NCI-H82 treated with DMSO at 0.1 percent for 48 hours (cell line): Measurements from ENCODE around the gene LITAF.
"Not testable (repeated sequence)": the region's sequence is repeated elsewhere in the genome, so short reads cannot be mapped to it uniquely, and the experiment has no call there.

Experiments
- DNase-seq: peaks from one replicate; lab custom pipeline; 2025; ENCODE audit not compliant: unreplicated experiment; lab: John Stamatoyannopoulos, UW

The LITAF gene

DNA sequence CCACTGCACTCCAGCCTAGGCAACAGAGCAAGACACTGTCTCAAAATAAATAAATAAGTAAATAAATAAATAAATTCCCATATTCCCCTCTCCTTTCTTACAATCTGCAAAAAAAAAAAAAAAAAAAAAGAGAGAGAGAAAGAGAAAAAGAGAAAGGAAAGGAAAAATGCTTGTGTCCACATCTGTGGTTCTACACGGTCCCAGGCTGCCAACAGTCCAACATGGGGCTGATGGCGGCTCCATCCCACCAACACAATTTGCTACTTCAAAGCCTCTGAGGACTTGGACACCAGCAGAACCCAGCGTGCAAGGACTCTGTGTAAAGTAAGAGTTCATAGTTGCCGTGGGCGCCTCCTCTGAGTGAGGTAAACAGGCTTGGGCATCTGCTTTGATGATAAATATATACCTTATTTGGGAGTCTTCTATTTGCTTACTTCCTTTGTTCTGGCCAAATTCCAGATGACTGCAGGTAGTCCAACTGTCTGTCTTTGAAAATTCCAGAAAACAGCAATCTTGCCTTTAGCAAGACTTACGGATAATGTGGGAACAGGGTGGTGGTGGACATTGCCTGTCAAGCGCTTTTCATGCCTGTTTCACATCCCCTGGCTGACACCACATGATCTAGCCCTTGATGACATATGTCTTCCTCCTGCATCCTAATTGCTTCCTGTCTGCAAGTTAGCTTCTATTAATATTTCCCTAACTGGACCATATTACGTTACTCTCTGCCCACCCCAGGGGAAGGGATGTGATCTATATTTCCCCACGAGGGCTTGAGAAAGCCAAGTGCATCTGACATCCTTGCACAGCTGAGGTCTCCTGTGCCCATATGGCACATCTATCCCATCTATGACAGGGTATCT is 10.1 kb downstream of the LITAF start:
- no peak for DNase-seq

- no peak for DNase-seq
These were observed 11.5 kb downstream of the LITAF start for GRCh38 chr16:11575223-11575589.

DNA sequence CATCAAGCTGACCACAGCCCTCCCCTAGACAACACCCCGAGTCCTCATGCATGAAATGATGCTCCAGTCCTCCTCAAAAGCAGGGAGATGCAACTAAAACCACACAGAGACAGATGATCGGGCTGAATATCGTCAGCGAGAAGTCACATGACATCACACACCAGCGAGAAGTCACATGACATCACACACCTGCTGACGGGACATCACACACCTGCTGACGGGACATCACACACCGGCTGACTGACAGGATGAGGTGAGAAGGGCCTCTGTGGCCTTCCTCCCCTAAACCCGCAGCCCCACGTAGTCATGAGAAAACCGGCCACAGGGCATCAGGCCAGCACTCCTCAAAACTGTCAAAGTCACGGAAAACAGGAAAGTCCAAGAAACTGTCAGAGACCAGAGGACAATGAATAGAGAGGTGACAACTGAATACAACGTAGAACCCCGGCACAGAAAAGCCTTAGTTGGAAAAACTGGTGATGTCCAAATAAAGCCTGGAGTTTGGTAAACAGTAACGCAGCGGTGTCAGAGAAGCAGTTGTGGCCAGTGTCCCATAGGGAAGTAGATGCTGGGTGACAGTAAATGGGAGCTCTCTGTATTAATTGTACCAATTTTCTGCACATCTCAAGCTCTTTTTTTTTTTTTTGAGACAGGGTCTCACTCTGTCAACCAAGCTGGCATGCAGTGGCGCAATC is 14.3 kb downstream of the LITAF start:
- no peak for DNase-seq

GRCh38 chr16:11571549-11571948 is 15.2 kb downstream of the LITAF start:
- no peak for DNase-seq

- DNase-seq = no peak
These were observed 15.9 kb downstream of the LITAF start for GRCh38 chr16:11570806-11571205.

- DNase-seq = no peak
These were observed 16.5 kb downstream of the LITAF start for GRCh38 chr16:11570258-11570657.

GRCh38 chr16:11566398-11566797 is 20.3 kb downstream of the LITAF start:
- DNase-seq = no peak

GRCh38 chr16:11565665-11566064 is 21.1 kb downstream of the LITAF start:
- DNase-seq = no peak

- DNase-seq = no peak
These were observed 22.4 kb downstream of the LITAF start for GRCh38 chr16:11564046-11564926.

DNA sequence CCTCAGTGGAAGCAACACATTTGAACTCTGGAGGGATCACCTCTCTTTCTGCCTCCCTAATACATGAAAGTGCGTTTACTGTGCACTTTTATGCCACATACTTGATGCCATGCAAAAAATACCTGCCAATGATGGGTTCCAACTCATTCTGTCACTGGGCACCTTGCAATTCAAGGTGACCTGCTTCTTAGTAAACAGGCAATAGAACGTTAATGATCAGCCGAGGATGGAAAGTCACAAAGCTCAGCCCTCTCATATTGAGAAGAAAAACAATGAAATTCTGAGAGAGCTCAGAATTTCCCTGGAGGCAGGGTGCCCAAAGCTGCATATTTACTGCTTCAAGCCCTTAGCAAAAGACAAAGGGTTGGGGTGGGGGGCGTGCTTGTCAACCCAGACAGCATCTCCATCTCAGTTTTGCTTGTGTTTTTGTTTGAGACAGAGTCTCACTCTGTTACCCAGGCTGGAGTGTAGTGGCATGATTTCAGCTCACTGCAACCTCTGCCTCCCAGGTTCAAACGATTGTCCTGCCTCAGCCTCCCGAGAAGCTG is 23.2 kb downstream of the LITAF start:
- no peak for DNase-seq

DNA sequence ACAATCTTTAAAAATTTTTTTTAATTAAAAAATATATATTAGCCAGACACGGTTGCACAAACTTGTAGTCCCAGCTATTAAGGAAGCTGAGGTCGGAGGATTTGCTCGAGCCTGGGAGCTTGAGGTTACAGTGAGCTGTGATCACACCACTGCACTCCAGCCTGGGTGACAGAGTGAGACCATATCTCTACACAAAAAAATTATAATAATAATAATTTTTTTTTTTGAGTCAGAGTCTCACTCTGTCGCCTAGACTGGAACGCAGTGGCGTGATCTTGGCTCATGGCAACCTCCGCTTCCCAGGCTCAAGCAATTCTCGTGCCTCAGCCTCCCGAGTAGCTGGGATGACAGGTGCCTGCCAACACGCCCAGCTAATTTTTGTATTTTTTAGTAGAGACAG is 23.8 kb downstream of the LITAF start:
- no peak for DNase-seq

GRCh38 chr16:11562411-11562810 is 24.3 kb downstream of the LITAF start:
- DNase-seq = no peak

- DNase-seq = no peak
These were observed 24.9 kb downstream of the LITAF start for GRCh38 chr16:11561856-11562255.

DNA sequence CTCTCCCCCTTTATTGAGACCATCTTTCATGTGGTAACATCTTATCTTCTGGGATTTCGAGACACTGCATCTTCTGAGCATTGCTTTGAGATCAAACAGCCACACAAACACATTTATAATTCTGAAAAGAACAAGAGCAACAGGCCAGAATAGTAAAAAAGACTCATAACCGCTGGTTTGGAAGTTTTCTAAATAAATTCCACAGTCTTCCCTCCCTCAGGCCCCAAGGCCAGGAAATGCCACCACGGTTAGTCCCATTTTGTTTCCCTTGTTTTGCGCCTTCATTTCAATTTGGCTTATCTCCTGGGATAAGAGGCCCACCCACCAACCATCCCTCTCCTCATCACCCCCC is 25.3 kb downstream of the LITAF start:
- DNase-seq = no peak

DNA sequence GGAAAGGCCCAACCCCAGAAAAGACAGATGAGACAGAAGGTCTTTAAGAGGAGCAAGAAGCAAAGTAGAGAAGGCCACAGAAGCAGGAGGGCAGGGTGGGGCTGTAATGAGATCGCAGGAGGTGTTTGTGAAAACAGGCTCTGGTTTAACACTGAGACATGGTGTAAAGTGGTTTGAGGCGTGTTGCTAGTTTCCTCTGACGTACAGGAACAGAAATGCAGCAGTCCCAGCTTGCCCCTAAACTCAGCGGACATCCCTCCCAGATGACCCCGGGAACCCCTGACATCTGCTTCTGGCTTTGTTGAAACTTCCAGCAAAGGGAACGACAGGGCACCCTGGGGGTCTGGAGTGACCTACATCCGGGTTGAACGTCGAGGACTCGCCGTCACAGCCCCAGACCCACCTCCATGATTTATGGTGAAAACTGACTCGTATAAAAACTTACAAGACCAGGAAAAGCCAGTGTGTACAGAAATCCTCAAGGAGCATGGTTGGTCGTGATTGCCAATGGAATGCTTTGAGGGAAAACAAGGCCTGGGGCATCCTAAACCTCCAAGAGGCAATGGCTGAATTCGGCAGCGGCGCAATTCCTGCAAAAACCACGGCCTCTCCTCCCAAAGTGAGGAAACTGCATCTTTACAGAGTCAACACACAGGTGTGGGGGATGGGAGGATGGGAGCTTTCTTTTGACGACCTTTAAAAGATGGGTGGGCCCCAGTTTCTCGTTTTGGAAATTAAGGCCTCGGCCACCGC is 25.8 kb downstream of the LITAF start:
- no peak for DNase-seq

DNA sequence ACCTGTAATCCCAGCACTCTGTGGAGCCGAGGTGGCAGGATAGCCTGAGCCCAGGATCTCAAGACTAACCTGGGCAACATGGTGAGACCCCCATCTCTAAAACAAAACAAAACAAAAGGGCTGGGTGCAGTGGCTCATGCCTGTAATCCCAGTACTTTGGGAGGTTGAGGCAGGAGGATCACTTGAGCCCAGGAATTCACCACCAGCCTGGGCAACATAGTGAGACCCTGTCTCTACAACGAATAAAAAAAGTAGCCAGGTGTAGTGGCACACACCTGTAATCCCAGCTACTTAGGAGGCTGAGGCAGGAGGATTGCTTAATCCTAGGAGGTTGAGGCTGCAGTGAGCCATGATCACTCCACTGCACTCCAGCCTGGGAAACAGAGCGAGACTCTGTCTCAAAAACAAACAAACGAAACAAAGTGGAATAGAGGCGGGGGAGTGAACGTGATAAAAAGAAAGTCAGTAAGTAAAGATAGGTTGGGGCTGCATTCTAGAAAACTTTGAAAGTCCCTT is 28.4 kb downstream of the LITAF start:
- not testable (repeated sequence) for DNase-seq

GRCh38 chr16:11557801-11558200 is 28.9 kb downstream of the LITAF start:
- no peak for DNase-seq

DNA sequence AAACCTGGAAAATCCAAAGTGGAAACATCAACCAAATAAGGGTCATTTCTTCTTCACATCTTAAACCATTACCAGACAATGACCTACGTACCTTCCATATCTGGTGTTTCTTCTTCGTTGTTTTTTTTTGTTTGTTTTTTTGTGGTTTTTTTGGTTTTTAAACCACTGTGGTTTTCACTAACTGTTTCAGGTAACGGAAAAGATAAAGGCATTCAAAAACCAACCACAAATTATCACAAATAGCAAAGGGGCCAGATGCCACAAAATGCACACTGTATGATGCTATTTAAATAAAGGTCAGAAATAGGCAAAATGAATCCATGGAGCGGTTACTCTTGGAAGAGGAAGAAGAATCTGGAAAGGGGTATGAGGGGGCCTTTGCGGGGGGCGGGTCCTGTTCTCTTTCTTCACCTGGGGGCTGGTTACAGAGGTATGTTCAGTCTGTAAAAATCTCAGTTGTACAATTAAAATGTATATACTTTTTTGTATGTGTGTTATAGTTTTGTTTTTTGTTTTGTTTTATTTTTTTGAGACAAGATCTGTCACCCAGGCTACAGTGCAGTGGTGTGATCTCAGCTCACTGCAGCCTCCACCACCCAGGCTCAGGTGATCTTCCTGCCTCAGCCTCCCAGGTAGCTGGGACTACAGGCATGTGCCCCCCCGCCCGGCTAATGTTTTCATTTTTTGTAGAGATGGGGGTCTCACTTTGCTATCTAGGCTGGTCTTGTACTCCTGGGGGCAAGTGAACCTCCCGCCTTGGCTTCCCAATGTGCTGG is 29.6 kb downstream of the LITAF start:
- DNase-seq = no peak

DNA sequence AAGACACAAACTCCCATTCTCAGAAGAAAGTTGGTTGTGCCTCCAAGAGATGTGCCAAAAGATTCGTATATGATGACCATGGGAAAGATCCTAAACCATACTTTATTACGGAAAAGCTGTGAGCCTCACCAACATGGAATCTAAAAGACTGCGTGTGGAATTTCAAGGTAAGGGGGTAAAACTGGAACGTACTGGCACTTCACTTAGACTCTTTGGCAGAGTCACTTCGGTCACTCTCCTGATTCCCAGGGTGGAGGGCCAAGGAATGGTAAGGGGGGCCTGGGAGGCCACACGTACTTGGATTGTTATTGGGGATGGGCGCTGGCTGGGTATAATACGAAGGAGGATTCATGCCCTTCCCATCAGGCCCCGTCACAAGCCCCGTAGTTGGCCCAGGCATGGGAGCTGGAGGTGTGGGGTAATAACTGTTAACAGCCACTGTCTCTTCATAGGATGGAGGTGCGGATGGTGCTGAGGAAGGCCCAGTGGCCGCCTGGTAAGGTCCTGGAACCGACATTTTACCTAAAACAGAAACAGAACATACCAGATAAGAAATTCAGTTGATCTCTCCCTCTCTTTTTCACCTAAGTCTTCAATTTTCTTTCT is 30.4 kb downstream of the LITAF start:
- no peak for DNase-seq
